ENCODE results near the gene GRM7.

Gene GRM7

DNA sequence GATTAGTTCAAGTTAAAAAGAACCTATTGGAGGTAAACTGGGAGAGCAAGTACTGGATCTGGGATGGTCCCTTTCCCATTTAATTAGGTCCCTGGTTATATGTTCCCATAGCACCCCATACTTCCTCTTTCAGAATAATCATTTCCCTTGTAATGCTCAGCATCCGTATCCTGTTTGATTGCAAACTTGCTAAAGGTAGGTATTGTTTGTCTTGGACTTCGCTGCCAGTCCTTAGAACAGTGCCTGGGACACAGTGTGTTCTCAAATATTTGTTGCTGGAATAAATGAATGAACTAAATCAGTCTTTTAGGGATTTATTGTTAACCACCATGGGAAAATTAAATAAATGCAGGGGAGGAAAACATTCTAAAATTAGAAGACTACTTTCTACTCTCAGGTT, 299.8 kb downstream of the GRM7 start:
- DNase-seq, result no peak

DNA sequence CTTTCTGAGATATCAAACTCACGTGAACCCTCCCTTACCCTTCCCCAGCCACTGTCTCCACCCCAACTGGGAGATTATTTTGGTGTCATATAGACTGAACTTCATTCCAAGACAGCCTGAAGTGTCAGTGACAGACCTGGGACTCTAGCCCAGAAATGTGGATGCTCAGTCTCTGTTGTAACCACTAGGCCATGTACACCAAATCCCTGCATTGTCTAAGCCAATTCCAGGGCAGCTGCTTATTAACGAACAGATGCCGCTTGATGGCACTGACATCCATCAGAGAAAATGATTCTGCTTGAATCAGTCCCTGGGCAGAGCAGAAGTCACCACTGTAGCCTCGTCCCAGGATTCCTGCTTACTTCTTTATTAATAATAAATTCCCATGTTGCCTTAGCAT, 305.5 kb downstream of the GRM7 start:
- DNase-seq, result no peak

DNA sequence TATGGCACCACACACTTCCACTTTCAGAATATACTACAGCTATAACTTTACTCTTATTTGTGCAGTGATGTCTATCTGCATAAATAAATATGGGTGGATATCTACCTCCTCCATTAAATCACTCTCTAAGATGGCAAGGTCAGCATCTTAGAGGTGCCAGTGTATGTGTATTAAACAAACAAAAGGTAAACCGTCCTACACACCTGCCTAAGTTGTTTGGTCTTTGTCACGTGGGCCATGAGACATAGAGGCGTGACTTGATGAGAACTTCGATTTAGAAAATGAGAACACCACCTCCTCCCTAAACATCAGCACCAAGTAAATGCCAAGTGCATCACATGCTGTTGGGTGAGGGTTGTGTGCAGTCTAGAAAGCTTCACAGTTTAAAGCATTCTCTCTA, 310.6 kb downstream of the GRM7 start:
- no peak for DNase-seq

- DNase-seq, result no peak
Measured at GRCh38 chr3:7172996-7173395, 312.1 kb downstream of the GRM7 start.

DNA sequence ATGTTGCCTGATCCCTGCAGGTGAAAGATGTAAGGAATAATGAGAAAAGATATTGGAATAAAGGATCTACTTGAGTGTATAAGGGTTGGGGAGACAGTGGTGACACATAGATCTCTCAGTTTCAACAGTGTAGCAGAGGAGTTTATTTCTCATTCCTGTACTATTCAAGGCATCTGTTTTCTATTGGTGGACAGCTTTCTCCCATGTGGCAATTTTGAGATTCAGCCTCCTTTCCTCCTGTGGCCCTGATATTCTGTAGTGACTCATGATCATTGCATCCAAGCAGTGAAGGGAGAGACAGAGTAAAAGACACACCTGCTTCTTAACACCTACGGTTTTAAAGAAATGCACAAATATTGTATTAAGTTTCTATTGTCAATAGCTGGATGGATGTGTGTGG, 327.6 kb downstream of the GRM7 start:
- DNase-seq, result no peak

- DNase-seq, result no peak
Measured at GRCh38 chr3:7190095-7190494, 329.2 kb downstream of the GRM7 start.

GRCh38 chr3:7193269-7193668, 332.4 kb downstream of the GRM7 start:
- DNase-seq, result no peak

- DNase-seq, result no peak
Measured at GRCh38 chr3:7194071-7194835, 333.3 kb downstream of the GRM7 start.

DNA sequence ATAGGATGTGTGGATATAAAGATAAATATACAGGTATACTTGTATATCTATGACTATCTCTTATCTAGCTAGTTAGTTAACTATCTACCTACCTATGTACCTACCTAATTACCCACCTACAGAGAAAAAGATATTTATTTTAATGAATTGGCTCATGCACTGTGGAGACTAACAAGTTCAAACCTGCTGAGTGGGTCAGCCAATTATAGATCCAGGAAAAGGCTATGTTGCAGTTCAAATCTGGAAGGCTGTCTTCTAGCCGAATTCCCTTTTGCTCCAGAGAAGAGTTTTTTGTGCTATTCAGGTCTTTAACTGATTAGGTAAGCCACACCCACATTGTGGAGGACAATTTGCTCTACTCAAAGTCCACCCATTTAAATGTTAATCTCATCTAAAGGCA, 335.0 kb downstream of the GRM7 start:
- no peak for DNase-seq

DNA sequence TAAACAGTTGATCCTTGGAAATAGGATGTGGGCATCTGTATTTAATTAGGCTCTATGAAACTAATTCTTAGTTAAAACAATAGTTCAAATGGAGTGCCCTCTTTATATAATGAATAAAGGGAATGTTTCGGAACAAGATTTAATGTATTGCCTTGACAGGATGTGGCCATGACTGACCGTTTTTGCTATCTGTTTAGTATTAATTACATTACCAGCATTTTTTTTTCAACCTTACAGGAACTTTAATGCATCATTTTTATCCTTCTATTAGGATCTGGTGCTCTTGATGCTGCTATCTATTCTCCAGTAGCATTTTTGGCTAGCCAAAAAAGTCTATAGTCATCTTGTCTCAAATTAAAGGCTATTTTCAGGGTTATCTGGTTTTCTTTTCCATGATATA, 340.9 kb downstream of the GRM7 start:
- no peak for DNase-seq

GRCh38 chr3:7203969-7204847, 343.3 kb downstream of the GRM7 start:
- no peak for DNase-seq

DNA sequence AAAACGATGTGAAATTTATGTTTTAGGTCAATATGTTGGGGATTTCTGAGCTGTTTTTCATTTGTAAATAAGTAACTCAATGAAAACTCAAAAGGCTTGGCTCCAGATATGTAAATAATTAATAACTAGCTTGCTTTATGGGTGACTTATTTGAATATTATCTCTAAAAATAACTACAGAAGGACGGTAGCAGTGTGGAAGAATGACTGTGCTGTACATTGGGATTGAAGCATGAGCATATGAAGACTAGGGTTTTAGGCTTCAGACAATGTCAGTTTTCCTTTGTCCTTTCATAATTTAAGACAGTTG, 343.9 kb downstream of the GRM7 start:
- DNase-seq, result no peak

GRCh38 chr3:7205535-7205934, 344.6 kb downstream of the GRM7 start:
- DNase-seq, result no peak

- DNase-seq, result peak in 1 of 2 donors; percentile 17
Measured at GRCh38 chr3:7205962-7206361, 345.0 kb downstream of the GRM7 start.

- no peak for DNase-seq
Measured at GRCh38 chr3:7207125-7207524, 346.2 kb downstream of the GRM7 start.

- no peak for DNase-seq
Measured at GRCh38 chr3:7207928-7208327, 347.0 kb downstream of the GRM7 start.

DNA sequence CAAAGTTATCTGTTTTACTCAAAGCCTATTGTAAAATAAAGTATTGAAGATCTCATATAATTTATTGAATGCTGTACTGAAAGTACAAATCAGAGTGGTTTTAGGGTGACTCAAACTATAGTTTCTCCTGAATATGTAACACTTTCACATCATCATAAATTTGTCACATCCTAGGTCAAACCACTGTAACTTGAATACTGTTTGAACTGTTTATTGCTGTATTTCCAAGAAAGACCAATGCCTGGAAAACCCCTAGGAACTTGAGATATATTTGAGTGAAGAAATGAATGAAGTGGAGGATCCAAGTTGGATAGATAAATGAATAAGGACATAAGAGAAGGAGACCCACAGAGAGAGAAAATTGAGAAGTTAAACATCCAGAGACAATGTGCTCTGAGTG, 348.2 kb downstream of the GRM7 start:
- no peak for DNase-seq

- no peak for DNase-seq
Measured at GRCh38 chr3:7211740-7212139, 350.8 kb downstream of the GRM7 start.

DNA sequence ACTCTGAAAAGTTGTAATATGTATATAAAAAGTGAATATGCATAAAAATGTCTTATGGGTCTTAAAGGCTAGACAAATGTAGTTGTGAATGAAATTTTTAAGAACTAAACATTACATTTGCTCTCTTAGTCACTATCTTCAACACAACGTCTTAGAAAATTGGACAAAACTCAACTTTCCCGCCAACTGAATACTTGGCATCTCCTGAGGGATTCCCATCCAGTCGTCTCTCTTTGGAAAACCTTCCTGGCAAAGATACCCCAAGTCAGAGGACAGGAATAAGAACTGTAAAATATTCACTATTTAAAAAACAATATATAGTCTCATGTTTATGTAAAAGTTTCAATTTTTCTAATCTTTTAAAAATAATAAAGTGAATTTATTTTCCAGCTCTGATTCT, 354.8 kb downstream of the GRM7 start:
- no peak for DNase-seq

DNA sequence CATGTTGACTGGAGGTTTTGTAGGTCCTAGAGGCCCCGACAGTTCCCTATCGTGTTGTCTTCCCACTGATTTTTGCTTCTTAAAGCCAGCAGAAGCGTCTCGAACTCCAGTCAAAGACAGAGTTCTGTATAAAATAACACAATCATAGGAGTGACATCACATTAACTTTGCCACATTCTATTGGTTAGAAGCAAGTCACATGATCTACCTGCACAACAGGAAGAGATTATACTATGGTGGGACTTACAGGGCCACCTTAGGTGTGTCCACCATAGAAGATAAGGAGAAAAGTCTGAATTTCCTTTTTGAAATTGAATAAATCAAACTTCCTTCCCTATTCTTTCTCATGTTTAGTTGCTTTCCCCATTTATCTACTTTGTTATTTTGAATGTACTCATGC, 365.5 kb downstream of the GRM7 start:
- no peak for DNase-seq

GRCh38 chr3:7238565-7239295, 377.8 kb downstream of the GRM7 start:
- DNase-seq, result no peak

GRCh38 chr3:7241584-7242302, 380.8 kb downstream of the GRM7 start:
- DNase-seq, result no peak

- no peak for DNase-seq
Measured at GRCh38 chr3:7242303-7242635, 381.4 kb downstream of the GRM7 start.

All from CD4-positive, alpha-beta T cell treated with Interleukin-4 for 1 hour (primary cell).